Cardiac fibroblast (primary cell): ENCODE results near the gene AP1M1.

Source experiments
- DNase-seq, 2 donors: peaks; one replicate each; pipeline versions ENCODE4 v3.0.0 to v3.0.0-alpha.2; 2010; ENCODE audit warnings: low read depth in 2 of 2
- H3K4me3 ChIP-seq, 2 donors: replicated peaks in 1 of 2; 1 replicate in 1 of 2; 2 replicates in 1 of 2; pipeline ENCODE4 v1.5.1; 2011; ENCODE audit warnings: low read depth in 2 of 2, low read length in 2 of 2, mild to moderate bottlenecking in 2 of 2, moderate library complexity in 1 of 2
- CTCF ChIP-seq: IDR thresholded peaks from one replicate; pipeline ENCODE4 v1.5.1; 2011; ENCODE audit warnings: low read depth, mild to moderate bottlenecking, low read length, inconsistent platforms

The AP1M1 gene

GRCh38 chr19:16193466-16193865 lies 4.2 kb upstream of the AP1M1 start:
- DNase-seq, result no peak
- no peak overlapping the region for H3K4me3 ChIP-seq
- no peak for TF ChIP-seq CTCF

- no peak for TF ChIP-seq CTCF
- H3K4me3 ChIP-seq, result peak overlapping the region; percentile 91 to 99
- peak; percentile 81 to 94 for DNase-seq
Measured at GRCh38 chr19:16197188-16197621, 506 bp upstream of the AP1M1 start.

- DNase-seq, result no peak
Measured at GRCh38 chr19:16198370-16198651, 600 bp downstream of the AP1M1 start.

GRCh38 chr19:16199275-16199932 lies 1.7 kb downstream of the AP1M1 start:
- TF ChIP-seq CTCF, result no peak
- peak overlapping the region in 1 of 2 donors; percentile 99 for H3K4me3 ChIP-seq
- no peak for DNase-seq

More at GRCh38 chr19:16198370-16198651, 600 bp downstream of the AP1M1 start:
- peak overlapping the region; percentile 91 to 99 for H3K4me3 ChIP-seq
- TF ChIP-seq CTCF, result no peak

GRCh38 chr19:16200038-16201010 lies 2.6 kb downstream of the AP1M1 start:
- no peak for TF ChIP-seq CTCF
- DNase-seq, result peak; percentile 56 to 75
- no peak overlapping the region for H3K4me3 ChIP-seq

GRCh38 chr19:16201011-16201391 lies 3.3 kb downstream of the AP1M1 start:
- DNase-seq, result no peak
- no peak for TF ChIP-seq CTCF
- H3K4me3 ChIP-seq, result no peak overlapping the region
